HepG2 (cell line): ENCODE data around the gene TBC1D16. TPM values are rescaled to one million over a fixed set of nuclear protein-coding genes. Genes with fewer than 3 reads are reported as not detected.

Experiments used
- ATAC-seq: fragments of 200-7000 bp; cut with Tn5 transposase; 3 replicates; pipeline ENCODE4 v1.9.1; 2020; ENCODE audit warnings: mild to moderate bottlenecking, moderate library complexity
- BruUV-seq: library from RNA; stranded (reverse); fragments of 400-500 nt; replicated peaks from 2 replicates; lab custom pipeline; 2021; lab: Mats Ljungman, UMichigan
- CTCF ChIA-PET: fragments of 300-600 bp; formaldehyde crosslinking; extraction: SDS; loops from one replicate; lab custom pipeline; 2021; ENCODE audit warnings: low total read pairs, inconsistent platforms, low intra/inter-chr PET ratio; lab: Yijun Ruan, JAX
- POLR2A ChIA-PET: fragments of 350-600 bp; sonication (Branson Sonifier 250); formaldehyde crosslinking; loops from one replicate; lab custom pipeline; 2020; ENCODE audit warnings: antibody characterized with exemption, inconsistent platforms; lab: Yijun Ruan, JAX
- DNase-seq: peaks from one replicate; pipeline ENCODE4 v3.0.0-alpha.2; 2015; ENCODE audit warnings: low spot score
- FAIRE-seq: peaks from 3 replicates; lab custom pipeline; 2011; peaks lifted over from hg19 to GRCh38; lab: Jason Lieb, UNC
- H2AFZ ChIP-seq: one replicate; pipeline ENCODE4 v1.6.1; 2011; ENCODE audit warnings: low read length, inconsistent platforms
- H3K27ac ChIP-seq: fragments of 300-600 bp; 3 replicates; pipeline ENCODE4 v1.8.0; 2011; ENCODE audit warnings: mixed run types, mild to moderate bottlenecking, mixed read lengths, low read length, inconsistent platforms; ENCODE audit not compliant: insufficient read depth; ENCODE audit errors: extremely low read length
- H3K27me3 ChIP-seq, 2 experiments: fragments of 200-600 bp in 1 of 2; 2 replicates in 1 of 2; 3 replicates in 1 of 2; pipeline versions ENCODE4 v1.6.0 to v1.8.0; 2011; ENCODE audit warnings: low read length in 2 of 2, mild to moderate bottlenecking in 2 of 2, moderate library complexity in 2 of 2, inconsistent platforms in 1 of 2; ENCODE audit not compliant: insufficient read depth in 2 of 2, control insufficient read depth in 1 of 2
- H3K36me3 ChIP-seq, 2 experiments: fragments of 200-600 bp in 1 of 2; replicated peaks in 1 of 2; 2 replicates in 1 of 2; 3 replicates in 1 of 2; pipeline versions ENCODE4 v1.5.1 to v1.8.0; 2011; ENCODE audit warnings: low read length in 2 of 2, inconsistent platforms in 1 of 2; ENCODE audit not compliant: insufficient read depth in 2 of 2, control insufficient read depth in 1 of 2
- H3K4me1 ChIP-seq: 2 replicates; pipeline ENCODE4 v1.5.1; 2012; ENCODE audit warnings: low read length, inconsistent platforms; ENCODE audit not compliant: insufficient read depth
- H3K4me2 ChIP-seq: 2 replicates; pipeline ENCODE4 v1.6.0; 2011; ENCODE audit warnings: low read depth, low read length, inconsistent platforms
- H3K4me3 ChIP-seq, 3 experiments: fragments of 200-600 bp in 1 of 3; sonication (generic), shearing (Covaris generic) in 1 of 3; replicated peaks in 1 of 3; 2 replicates each; pipeline ENCODE4 v1.5.1; 2011 to 2016; ENCODE audit warnings: low read length in 3 of 3, inconsistent platforms in 2 of 3, low read depth in 2 of 3, mild to moderate bottlenecking in 2 of 3, control low read depth in 1 of 3, mixed read lengths in 1 of 3; ENCODE audit not compliant: insufficient read depth in 1 of 3
- H3K79me2 ChIP-seq: one replicate; pipeline ENCODE4 v1.6.1; 2011; ENCODE audit warnings: low read length, inconsistent platforms; ENCODE audit not compliant: insufficient read depth
- H3K9ac ChIP-seq: 2 replicates; pipeline ENCODE4 v1.6.0; 2011; ENCODE audit warnings: mild to moderate bottlenecking, low read depth, low read length, inconsistent platforms; ENCODE audit not compliant: insufficient read depth
- H3K9me3 ChIP-seq: 2 replicates; pipeline ENCODE4 v1.5.1; 2012; ENCODE audit warnings: mild to moderate bottlenecking, low read length
- H4K20me1 ChIP-seq: 2 replicates; pipeline ENCODE4 v1.6.0; 2011; ENCODE audit warnings: inconsistent platforms, mild to moderate bottlenecking, low read length, moderate library complexity; ENCODE audit not compliant: insufficient read depth
- MEF2D ChIP-seq: sonication (generic); formaldehyde crosslinking; IDR thresholded peaks from 2 replicates; pipeline ENCODE4 v1.5.1; 2020; ENCODE audit warnings: mild to moderate bottlenecking, missing genetic modification reagents
- PHF8 ChIP-seq: sonication (generic); formaldehyde crosslinking; IDR thresholded peaks from 2 replicates; pipeline ENCODE4 v1.5.0; 2020; ENCODE audit warnings: missing genetic modification reagents
- ZBTB7A ChIP-seq: sonication (generic); formaldehyde crosslinking; IDR thresholded peaks from 2 replicates; pipeline ENCODE4 v1.8.0; 2022; ENCODE audit warnings: mild to moderate bottlenecking, missing genetic modification reagents
- ZNF292 ChIP-seq: sonication (generic); formaldehyde crosslinking; IDR thresholded peaks from 2 replicates; pipeline ENCODE4 v1.8.1; 2022; ENCODE audit warnings: mild to moderate bottlenecking, low read depth, missing genetic modification reagents, borderline replicate concordance
- WGBS: methylation state at CpG from one replicate; pipeline ENCODE4 v1.1.6; 2017; ENCODE audit warnings: low lambda C conversion rate; 5-methylcytosine and 5-hydroxymethylcytosine counted together
- in situ Hi-C: cut with HindIII; loops from 2 replicates; pipeline ENCODE4 v1.10.0; 2017; ENCODE audit warnings: low pct_unique_long_range_greater_than_20kb; ENCODE audit not compliant: extremely low pct_ligation_motif_present
- intact Hi-C: fragments of 100-400 bp; cut with micrococcal nuclease; formaldehyde crosslinking; loops from one replicate; pipeline ENCODE4 v1.10.0; 2022; ENCODE audit not compliant: unreplicated experiment
- polyA plus RNA-seq, 8 experiments: library from polyadenylated mRNA; depleted of rRNA in 3 of 8; stranded (reverse) in 7 of 8; unstranded in 1 of 8; fragments of >200 nt; fragmentation: Illumina TruSeq in 4 of 8; extraction: Trizol in 4 of 8; gene quantifications; 2 replicates each; pipeline versions ENCODE4 v1.2.1 to v1.2.3, GENCODE V29; 2011 to 2016; ENCODE audit warnings: low read depth in 4 of 8, missing spikeins in 1 of 8, mixed read lengths in 1 of 8; ENCODE audit not compliant: insufficient read depth in 1 of 8
- total RNA-seq, 5 experiments: library from RNA; depleted of rRNA; stranded (reverse); fragments of >200 nt; fragmentation: Illumina TruSeq; extraction: Trizol; gene quantifications; 2 replicates each; pipeline ENCODE4 v1.2.3, GENCODE V29; 2016; ENCODE audit warnings: low read depth in 1 of 5
- TF ChIP-seq, protein P1 (sequence below): sonication (generic); formaldehyde crosslinking; IDR thresholded peaks from 2 replicates; pipeline ENCODE4 v1.9.0; 2021; ENCODE audit warnings: mild to moderate bottlenecking, missing genetic modification reagents
- TF ChIP-seq, protein P2 (sequence below): sonication (generic); formaldehyde crosslinking; IDR thresholded peaks from 2 replicates; pipeline ENCODE4 v1.4.0; 2020; ENCODE audit warnings: missing genetic modification reagents
- TF ChIP-seq, protein P3 (sequence below): IDR thresholded peaks from 2 replicates; pipeline ENCODE4 v1.6.1; 2016; ENCODE audit warnings: low read depth

TBC1D16 gene
- total and polyA plus RNA-seq, 2 of the 13 experiments (the other 11 are each of a cell fraction or from before 2014, with no cell fraction given) = 14.9 to 24.9 TPM

DNA sequence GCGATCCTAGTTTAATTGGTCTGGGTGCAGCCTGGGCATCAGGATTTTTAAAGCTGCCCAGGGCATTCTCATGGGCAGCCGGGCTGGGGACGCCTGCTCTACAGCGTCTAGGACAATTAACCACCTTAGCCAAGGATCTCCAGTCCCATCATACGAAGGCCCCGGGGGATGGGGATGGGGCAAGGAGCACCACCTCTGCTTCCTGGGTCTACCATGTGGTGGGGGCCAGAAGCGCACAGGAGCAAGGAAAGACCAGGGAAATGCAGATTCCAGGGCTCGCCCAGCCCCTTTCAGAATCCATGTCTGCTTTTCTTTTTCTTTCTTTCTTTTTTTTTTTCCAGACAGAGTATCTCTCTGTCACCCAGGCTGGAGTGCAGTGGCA is 29.3 kb downstream of the TBC1D16 start:
- H3K4me2 ChIP-seq = peak overlapping the region; percentile 65
- no peaks in the 10 kb centered on the region for H4K20me1 ChIP-seq
- FAIRE-seq (no peak), ATAC-seq (peak; percentile 9), DNase-seq (no peak)
- BruUV-seq = no TSS peak
- no peaks in the 10 kb centered on the region for H3K27me3 ChIP-seq
- H3K36me3 ChIP-seq = peaks cover 2 to 10% of the 10 kb centered on the region in 2 experiments; a peak in 3 of 5 replicates
- H2AFZ ChIP-seq = no peak overlapping the region
- peaks cover 39% of the 10 kb centered on the region for H3K4me1 ChIP-seq
- CTCF ChIA-PET = interaction anchor here (1.5 to 2.0 kb wide), 2 partner anchors 77 to 118 kb away, joined by 7 to 15 read pairs; no protein-coding TSS in a partner anchor
- intact Hi-C loops (loop anchor here (1.0 kb wide), 3 partner anchors 30 to 118 kb away; partner anchors contain the start of gene CCDC40), in situ Hi-C loops (loop anchor here (5.0 kb wide), 2 partner anchors 76 to 116 kb away; no protein-coding TSS in a partner anchor)
- WGBS = 46% methylated on average over 7 of the region's 8 CpGs
- no peak overlapping the region for H3K27ac ChIP-seq
- POLR2A ChIA-PET = interaction anchor here (0.8 to 8.5 kb wide), 4 partner anchors 13 to 195 kb away, joined by 3 to 111 read pairs (median 5); no protein-coding TSS in a partner anchor
- H3K9ac ChIP-seq = peak overlapping the region; percentile 41
- H3K9me3 ChIP-seq = no peaks in the 10 kb centered on the region
- no peaks in the 10 kb centered on the region for H3K79me2 ChIP-seq
- H3K4me3 ChIP-seq = 0 out of 6 replicates have a peak overlapping the region, but pooled peaks of 1 of the 3 experiments have one; percentile 50
- peak; percentile 9; the same call in 1 of the 2 replicates for TF ChIP-seq ZNF292 (CRISPR knock-in tag)
- 0 out of 2 replicates have a peak, but pooled peaks have one; percentile 10 for TF ChIP-seq MEF2D (CRISPR knock-in tag)
- TF ChIP-seq PHF8 (CRISPR knock-in tag) = peak; percentile 1; the same call in 1 of the 2 replicates
- TF ChIP-seq, protein P1, sequence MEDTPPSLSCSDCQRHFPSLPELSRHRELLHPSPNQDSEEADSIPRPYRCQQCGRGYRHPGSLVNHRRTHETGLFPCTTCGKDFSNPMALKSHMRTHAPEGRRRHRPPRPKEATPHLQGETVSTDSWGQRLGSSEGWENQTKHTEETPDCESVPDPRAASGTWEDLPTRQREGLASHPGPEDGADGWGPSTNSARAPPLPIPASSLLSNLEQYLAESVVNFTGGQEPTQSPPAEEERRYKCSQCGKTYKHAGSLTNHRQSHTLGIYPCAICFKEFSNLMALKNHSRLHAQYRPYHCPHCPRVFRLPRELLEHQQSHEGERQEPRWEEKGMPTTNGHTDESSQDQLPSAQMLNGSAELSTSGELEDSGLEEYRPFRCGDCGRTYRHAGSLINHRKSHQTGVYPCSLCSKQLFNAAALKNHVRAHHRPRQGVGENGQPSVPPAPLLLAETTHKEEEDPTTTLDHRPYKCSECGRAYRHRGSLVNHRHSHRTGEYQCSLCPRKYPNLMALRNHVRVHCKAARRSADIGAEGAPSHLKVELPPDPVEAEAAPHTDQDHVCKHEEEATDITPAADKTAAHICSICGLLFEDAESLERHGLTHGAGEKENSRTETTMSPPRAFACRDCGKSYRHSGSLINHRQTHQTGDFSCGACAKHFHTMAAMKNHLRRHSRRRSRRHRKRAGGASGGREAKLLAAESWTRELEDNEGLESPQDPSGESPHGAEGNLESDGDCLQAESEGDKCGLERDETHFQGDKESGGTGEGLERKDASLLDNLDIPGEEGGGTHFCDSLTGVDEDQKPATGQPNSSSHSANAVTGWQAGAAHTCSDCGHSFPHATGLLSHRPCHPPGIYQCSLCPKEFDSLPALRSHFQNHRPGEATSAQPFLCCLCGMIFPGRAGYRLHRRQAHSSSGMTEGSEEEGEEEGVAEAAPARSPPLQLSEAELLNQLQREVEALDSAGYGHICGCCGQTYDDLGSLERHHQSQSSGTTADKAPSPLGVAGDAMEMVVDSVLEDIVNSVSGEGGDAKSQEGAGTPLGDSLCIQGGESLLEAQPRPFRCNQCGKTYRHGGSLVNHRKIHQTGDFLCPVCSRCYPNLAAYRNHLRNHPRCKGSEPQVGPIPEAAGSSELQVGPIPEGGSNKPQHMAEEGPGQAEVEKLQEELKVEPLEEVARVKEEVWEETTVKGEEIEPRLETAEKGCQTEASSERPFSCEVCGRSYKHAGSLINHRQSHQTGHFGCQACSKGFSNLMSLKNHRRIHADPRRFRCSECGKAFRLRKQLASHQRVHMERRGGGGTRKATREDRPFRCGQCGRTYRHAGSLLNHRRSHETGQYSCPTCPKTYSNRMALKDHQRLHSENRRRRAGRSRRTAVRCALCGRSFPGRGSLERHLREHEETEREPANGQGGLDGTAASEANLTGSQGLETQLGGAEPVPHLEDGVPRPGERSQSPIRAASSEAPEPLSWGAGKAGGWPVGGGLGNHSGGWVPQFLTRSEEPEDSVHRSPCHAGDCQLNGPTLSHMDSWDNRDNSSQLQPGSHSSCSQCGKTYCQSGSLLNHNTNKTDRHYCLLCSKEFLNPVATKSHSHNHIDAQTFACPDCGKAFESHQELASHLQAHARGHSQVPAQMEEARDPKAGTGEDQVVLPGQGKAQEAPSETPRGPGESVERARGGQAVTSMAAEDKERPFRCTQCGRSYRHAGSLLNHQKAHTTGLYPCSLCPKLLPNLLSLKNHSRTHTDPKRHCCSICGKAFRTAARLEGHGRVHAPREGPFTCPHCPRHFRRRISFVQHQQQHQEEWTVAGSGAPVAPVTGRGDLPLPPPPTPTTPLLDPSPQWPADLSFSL (CRISPR knock-in tag) = no peak
- TF ChIP-seq, protein P2, sequence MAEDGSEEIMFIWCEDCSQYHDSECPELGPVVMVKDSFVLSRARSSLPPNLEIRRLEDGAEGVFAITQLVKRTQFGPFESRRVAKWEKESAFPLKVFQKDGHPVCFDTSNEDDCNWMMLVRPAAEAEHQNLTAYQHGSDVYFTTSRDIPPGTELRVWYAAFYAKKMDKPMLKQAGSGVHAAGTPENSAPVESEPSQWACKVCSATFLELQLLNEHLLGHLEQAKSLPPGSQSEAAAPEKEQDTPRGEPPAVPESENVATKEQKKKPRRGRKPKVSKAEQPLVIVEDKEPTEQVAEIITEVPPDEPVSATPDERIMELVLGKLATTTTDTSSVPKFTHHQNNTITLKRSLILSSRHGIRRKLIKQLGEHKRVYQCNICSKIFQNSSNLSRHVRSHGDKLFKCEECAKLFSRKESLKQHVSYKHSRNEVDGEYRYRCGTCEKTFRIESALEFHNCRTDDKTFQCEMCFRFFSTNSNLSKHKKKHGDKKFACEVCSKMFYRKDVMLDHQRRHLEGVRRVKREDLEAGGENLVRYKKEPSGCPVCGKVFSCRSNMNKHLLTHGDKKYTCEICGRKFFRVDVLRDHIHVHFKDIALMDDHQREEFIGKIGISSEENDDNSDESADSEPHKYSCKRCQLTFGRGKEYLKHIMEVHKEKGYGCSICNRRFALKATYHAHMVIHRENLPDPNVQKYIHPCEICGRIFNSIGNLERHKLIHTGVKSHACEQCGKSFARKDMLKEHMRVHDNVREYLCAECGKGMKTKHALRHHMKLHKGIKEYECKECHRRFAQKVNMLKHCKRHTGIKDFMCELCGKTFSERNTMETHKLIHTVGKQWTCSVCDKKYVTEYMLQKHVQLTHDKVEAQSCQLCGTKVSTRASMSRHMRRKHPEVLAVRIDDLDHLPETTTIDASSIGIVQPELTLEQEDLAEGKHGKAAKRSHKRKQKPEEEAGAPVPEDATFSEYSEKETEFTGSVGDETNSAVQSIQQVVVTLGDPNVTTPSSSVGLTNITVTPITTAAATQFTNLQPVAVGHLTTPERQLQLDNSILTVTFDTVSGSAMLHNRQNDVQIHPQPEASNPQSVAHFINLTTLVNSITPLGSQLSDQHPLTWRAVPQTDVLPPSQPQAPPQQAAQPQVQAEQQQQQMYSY (CRISPR knock-in tag) = 0 out of 2 replicates have a peak, but pooled peaks have one; percentile 21
- 0 out of 2 replicates have a peak, but pooled peaks have one; percentile 3 for TF ChIP-seq ZBTB7A (CRISPR knock-in tag)
- TF ChIP-seq, protein P3, sequence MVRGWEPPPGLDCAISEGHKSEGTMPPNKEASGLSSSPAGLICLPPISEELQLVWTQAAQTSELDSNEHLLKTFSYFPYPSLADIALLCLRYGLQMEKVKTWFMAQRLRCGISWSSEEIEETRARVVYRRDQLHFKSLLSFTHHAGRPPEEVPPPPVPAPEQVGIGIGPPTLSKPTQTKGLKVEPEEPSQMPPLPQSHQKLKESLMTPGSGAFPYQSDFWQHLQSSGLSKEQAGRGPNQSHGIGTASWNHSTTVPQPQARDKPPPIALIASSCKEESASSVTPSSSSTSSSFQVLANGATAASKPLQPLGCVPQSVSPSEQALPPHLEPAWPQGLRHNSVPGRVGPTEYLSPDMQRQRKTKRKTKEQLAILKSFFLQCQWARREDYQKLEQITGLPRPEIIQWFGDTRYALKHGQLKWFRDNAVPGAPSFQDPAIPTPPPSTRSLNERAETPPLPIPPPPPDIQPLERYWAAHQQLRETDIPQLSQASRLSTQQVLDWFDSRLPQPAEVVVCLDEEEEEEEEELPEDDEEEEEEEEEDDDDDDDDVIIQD (CRISPR knock-in tag) = no peak
